8988T (cell line): ENCODE results near the gene GPRASP1.
A peak's percentile ranks its signal among the peaks of the same experiment; 100 is the strongest.
"Not testable (repeated sequence)": the region's sequence is repeated elsewhere in the genome, so short reads cannot be mapped to it uniquely, and the experiment has no call there.

Experiments used
- DNase-seq: peaks from one replicate; pipeline ENCODE4 v3.0.0; 2011

Gene GPRASP1, protein sequence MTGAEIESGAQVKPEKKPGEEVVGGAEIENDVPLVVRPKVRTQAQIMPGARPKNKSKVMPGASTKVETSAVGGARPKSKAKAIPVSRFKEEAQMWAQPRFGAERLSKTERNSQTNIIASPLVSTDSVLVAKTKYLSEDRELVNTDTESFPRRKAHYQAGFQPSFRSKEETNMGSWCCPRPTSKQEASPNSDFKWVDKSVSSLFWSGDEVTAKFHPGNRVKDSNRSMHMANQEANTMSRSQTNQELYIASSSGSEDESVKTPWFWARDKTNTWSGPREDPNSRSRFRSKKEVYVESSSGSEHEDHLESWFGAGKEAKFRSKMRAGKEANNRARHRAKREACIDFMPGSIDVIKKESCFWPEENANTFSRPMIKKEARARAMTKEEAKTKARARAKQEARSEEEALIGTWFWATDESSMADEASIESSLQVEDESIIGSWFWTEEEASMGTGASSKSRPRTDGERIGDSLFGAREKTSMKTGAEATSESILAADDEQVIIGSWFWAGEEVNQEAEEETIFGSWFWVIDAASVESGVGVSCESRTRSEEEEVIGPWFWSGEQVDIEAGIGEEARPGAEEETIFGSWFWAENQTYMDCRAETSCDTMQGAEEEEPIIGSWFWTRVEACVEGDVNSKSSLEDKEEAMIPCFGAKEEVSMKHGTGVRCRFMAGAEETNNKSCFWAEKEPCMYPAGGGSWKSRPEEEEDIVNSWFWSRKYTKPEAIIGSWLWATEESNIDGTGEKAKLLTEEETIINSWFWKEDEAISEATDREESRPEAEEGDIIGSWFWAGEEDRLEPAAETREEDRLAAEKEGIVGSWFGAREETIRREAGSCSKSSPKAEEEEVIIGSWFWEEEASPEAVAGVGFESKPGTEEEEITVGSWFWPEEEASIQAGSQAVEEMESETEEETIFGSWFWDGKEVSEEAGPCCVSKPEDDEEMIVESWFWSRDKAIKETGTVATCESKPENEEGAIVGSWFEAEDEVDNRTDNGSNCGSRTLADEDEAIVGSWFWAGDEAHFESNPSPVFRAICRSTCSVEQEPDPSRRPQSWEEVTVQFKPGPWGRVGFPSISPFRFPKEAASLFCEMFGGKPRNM (N-terminal part only)

DNA sequence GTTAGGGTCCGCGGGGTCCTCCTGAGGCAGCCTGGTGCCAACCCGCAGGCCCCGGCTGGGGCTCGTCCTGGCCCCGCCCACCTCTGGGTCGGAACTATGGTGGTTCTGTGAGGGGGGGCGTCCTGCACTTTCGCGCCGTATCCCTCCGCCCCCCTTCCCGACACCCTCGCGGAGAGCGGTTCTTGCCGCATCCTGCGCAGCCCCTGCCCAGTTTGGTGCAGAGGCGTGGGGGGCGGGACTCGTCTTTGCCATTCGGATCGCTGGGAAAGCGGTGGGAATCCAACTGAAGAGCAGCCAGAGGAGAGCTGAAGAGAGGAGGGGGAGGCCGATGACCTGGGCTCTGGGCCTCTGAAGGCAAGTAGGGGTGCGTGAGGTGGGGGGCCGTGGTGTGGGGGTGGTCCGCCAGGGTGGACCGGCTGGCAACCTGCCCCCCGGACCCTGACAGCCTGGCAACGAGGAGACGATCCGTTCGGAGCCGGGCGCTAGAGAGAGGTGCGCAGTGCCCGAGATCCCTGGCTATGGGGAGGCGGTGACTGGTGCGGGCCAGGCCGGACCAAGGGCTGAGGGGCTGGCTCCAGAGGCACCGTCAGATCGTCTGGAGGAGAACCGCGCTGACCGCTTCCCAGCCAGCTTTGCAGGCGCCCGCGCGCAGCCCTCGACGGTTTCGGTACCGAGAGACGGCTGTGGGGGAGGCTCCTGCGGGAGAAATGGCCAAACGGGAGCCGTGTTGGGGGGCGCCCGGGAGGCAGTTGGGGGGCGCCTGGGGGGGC is at the start of gene GPRASP1:
Gene GPRASP1, plus strand, starts transcription at position 242 of the 770 bp plus-strand sequence. CDS start 2,431 bp downstream, outside the sequence.
- no peak for DNase-seq

DNA sequence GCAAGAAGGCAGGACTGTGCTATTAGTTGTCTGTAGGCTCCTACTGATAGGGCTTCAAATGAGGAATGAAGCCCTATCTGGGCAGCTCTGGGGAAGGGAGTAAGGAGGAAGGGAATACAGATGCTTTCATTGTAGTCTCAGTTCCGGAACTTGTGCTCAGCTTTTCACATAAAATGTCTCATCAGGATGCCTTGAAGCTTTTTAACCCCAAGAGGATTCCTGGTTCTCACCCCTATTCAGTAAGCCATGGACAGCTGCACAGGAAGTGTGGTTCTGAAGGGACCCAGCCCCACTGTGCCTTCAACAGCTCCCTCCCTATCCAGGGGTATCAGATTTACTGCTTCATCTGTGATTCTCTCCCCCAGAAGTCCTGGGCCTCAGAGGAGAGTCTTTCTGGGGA is 47.0 kb upstream of the GPRASP1 start:
- no peak for DNase-seq

DNA sequence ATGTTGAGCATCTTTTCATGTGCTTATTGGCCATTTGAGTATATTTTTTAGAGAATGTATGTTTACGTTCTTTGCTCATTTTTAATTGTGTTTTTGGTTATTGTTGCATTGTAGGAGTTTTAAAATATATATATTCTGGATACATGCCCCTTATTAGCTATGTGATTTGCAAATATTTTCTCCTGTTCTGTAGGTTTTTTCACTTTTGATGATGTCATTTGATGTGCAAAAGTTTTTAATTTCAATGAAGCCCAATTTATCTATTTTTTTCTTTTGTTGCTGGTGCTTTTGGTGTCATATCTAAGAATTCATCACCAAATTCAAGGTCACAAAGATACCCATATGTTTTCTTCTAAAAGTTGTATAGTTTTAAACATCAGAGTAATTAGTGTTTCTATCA is 45.2 kb upstream of the GPRASP1 start:
- no peak for DNase-seq

DNA sequence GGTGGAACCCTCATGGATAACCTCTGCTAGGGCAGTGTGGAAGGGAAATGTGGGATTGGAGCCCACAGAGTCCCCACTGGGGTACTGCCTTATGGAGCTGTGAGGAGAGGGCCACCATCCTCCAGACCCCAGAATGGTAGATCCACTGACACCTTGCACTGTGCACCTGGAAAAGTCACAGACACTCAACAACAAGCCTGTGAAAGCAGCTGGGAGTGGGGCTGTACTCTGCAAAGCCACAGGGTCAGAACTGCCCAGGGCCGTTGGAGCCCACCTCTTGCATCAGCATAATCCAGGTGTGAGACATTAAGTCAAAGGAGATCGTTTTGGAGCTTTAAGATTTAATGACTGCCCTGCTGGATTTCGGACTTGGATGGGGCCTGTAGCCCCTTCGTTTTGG is 40.4 kb upstream of the GPRASP1 start:
- no peak for DNase-seq

DNA sequence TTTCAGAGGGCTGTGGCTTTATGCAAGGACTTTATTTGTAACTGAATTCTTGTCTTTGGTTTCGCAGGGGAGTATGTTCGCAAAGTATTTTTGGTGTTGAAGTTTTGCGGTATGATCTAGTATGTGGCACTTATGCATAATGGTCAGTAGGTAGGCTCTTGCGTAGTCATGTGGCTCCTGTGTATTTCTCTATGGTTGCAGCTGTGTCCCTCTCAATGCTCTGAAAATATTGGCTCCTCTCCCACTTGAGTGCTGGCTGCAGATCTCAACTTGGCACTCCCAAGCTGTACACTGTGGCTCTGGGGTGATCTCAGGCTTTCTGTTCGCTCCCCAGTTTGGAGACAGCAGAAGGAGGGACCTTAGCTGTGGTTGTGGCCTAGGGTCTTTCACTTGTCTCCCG is 27.2 kb upstream of the GPRASP1 start:
- DNase-seq = no peak

DNA sequence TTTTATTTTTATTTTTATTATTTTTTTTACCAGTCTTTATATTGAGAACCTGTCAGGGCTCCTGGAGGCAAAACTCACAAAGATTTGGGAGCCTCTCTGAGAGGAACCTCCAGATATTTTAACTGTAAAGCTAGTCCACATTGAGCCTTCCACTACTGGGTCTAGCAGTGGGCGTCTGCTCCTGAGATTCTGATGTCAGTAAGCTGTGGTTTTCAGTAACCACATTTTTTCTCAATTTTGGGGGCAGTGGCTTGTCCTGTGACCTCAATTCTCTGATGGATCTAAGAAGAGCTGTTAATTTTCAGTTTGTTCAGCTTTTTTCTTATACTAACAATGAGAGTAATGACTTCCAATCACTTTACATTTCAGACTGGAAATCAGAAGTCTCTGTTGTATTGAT is 23.6 kb upstream of the GPRASP1 start:
- DNase-seq = no peak

DNA sequence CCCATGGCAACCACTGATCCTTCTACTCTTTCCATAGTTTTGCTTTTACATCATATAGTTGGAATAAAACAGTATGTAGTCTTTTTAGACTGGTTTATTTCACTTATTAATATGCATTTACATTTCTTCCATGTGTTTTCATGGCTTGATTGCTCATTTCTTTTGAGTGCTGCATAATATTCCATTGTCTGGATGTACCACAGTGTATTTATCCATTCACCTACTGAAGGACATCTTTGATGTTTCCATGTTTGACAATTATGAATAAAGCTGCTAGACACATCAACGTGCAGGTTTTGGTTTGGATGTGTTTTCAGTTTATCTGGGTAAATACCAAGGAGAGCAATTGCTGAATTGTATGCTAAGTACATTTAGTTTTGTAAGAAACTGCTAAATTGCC is 13.7 kb upstream of the GPRASP1 start:
- no peak for DNase-seq

DNA sequence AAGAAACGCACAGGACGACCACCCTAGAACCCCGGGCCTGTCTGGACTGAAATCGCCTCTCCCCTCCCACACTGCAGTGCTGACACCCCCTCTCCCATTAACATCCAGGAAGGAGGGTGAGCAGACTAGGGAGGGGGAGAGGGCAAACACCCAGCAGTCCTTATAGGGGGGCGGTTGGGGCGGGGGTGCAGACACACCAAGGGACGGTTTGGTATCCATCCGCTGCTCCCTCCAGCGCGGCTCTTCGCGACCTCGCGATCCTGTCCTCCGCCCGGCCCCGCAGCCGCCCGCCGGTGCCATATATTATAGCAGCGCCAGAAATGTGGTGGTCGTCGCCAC is 411 bp upstream of the GPRASP1 start:
- DNase-seq = no peak

DNA sequence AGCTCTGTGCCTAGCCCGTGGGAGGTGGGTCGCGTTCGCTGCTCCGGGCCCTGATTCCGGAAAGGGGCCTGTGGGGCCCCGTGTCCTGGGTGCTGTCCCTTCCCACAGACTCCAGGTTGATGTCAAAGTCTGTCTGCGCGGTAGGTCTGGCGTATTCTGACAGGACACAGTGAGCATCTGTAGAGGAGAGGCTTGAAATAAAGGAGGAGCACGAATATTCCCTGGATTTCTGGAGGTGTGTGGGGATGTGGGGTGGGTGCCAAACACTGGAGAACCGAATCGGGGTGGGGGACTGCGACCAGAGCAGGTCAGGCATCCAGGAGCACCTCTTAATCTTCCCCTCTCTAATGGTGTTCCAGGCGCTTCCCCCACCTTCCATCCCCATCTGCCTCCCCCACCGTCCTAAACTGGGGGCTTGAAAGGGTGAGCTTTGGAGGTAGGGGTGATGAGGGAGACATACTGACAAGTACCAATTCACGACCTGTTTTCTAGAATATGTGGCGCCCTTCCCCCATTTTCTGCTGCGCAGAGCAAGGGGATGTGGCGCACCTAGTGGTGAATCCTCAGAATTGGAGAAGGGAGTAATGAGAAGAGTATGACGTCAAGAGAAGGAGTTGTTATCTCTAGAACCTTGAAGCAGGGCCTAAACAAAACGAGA is 877 bp downstream of the GPRASP1 start:
- DNase-seq = no peak

DNA sequence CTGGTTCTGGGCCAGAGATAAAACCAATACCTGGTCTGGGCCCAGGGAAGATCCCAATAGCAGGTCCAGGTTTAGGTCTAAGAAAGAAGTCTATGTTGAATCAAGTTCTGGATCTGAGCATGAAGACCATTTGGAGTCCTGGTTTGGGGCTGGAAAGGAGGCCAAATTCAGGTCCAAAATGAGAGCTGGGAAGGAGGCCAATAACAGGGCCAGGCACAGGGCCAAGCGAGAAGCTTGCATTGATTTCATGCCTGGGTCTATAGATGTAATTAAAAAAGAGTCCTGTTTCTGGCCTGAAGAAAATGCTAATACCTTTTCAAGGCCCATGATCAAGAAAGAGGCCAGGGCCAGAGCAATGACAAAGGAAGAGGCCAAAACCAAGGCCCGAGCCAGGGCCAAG is 3.4 kb downstream of the GPRASP1 start:
- no peak for DNase-seq

DNA sequence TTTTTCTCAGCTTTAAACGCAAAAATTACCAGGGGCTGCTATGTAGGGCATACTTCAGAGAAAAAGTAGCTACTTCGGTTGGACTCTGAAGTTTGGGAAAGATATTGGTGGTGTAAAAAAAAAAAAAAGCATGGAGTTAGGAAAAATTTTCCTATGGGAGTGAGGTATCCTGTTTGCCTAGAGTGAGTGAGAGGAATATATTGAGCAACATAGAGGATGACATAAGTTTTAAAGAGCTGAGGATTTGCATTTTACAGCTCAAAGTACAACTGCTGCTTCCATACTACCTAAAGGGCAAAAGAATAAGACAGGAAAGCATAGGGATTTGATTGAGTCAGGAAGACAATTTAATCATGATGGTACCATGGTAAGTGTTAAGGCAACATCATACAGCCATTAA is 7.3 kb downstream of the GPRASP1 start:
- DNase-seq = no peak

DNA sequence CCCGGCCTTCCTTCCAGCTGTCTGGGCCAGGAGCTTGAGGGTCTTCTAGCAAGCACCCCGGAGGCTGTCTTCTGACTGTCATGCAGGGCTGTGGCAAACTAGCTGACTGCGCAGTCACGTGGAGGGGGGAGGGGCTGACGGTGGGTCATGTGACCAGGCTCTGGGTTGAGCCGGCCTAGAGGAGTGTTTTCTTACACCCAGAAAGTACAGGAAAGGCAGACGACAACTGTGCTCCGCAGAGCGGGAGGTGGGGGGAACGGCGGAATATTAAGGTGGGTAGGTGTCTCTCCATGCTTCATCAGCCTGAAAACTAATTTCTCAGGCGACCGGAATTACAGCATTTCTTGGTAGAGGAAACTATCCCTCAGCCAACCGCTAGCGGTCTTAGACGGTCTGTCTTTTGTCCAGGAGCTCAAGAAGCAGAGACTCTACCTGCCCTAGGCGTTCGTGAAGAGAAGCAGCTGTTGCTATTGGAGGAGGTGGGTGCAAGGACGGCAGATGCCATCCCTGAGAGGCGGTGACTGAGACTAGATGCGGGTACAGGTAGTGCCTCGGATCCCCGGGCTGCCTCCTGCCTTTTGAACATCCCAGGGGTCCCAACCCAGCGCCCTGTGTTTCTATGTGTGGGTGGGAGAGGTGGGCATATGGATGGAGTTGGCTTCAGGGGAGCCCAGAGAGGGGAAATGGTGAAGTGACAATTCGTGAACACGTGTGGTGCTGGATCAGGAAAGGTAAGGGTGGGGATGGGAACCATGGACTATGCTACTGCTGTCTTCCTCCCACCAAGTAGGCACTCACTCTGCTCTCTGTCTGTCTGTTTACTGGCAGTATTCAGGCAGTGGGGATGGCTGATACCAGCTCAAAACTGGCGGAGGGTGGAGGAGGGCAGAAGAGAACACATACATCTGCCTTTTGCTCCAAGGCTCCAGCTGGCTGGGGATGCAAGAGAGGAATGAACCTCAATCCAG is 8.8 kb downstream of the GPRASP1 start:
- DNase-seq = peak; percentile 48

DNA sequence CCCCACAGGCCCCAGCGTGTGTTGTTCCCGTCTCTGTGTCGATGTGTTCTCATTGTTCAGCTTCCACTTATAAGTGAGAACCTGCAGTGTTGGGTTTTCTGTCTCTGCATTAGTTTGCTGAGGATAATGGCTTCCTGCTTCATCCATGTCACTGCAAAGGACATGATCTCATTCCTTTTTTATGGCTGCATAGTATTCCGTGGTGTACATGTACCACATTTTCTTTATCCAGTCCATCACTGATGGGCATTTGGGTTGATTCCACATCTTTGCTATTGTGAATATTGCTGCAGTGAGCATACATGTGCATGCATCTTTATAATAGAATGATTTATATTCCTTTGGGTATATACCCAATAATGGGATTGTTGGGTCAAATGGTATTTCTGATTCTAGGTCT is 12.5 kb downstream of the GPRASP1 start:
- DNase-seq = not testable (repeated sequence)

DNA sequence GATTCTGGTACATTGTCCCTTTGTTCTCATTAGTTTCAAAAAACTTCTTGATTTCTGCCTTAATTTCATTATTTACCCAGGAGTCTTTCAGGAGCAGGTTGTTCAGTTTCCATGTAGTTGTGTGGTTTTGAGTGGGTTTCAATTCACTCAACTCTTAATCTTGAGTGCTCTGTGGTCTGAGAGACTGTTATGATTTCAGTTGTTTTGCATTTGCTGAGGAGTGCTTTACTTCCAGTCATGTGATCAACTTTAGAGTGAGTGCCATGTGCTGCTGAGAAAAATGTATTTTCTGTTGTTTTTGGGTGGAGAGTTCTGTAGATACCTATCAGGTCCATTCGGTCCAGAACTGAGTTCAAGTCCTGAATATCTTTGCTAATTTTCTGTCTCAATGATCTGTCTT is 15.8 kb downstream of the GPRASP1 start:
- DNase-seq = not testable (repeated sequence)

DNA sequence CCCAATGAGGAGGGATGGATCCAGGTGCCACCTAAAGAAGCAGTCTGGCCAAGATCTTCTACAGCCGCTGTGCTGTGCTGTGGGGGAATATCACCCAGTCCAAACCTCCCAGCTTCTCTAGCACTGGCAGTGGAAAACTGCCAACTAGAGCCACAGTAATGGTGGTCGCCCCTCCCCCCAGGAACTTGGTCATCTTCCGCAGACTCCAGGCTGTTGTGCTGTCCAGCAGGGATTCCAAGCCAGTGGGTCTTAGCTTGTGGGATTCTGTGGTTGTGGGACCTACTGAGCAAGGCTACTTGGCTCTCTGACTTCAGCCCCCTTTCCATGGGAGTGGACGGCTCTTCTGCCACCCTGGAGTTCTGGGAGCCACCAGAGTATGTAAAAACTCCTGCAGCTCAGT is 18.2 kb downstream of the GPRASP1 start:
- no peak for DNase-seq

DNA sequence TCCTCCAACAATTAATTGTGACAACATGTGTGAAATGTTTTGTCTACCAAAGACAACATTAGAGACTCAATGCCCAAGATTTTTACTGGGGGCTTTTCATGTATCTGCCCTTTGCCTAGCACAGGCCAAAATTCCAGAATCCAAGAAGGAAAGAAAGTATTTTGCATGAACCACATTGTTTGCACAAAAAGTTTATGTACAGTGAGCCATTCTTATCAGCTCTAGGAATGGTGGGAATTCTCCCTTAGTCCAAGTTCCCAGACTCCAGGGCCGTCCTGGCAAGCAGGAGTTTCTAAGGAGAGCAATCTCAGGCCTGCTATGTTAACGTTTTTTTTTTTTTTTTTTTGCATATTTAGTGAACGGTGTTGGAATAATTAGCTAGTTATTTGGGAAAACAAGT is 21.6 kb downstream of the GPRASP1 start:
- no peak for DNase-seq

DNA sequence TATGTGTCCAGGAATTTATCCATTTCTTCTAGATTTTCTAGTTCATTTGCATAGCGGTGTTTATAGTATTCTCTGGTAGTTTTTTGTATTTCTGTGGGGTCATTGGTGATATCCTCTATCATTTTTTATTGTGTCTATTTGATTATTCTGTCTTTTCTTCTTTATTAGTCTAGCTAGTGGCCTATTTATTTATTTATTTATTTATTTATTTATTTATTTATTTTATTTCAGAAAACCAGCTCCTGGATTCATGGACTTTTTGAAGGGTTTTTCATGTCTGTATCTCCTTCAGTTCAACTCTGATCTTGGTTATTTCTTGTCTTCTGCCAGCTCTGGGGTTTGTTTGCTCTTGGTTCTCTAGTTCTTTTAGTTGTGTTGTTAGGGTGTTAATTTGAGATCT is 26.2 kb downstream of the GPRASP1 start:
- DNase-seq = not testable (repeated sequence)

DNA sequence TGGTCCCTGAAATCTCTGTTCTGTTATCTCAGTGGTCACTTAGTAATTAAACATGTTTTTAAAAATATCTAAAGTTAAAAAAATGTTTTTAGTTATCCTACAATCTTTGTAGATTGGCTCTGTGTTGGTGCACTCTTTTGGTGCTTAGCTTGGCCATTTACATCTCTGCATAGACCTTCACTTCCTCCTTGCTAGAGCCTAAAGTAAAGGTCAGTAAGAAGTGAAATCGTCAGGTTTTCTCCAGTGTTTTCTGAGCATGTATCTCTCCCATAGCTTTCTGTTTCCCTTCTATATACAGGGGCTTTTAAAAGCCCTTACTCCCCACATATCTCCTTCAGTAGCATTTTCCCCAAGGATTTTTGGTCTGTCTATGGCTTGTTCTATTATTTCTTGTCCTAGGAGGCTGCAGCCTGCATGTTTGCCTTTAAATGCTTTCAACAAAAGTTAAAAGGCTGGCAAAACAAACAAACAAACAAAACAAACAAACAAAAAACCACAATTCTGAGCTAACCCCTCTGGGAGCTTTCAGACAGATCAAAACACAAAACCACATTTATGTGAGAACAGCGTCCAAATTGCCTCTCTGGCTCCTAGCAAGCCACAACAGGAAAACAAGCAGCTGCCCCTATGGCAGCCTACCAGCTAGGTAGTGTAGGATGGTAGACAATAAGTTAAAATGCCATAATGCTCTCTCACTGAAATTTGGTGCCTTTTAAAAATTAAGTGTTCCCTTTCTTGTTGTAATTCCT is 33.7 kb downstream of the GPRASP1 start:
- DNase-seq = no peak

DNA sequence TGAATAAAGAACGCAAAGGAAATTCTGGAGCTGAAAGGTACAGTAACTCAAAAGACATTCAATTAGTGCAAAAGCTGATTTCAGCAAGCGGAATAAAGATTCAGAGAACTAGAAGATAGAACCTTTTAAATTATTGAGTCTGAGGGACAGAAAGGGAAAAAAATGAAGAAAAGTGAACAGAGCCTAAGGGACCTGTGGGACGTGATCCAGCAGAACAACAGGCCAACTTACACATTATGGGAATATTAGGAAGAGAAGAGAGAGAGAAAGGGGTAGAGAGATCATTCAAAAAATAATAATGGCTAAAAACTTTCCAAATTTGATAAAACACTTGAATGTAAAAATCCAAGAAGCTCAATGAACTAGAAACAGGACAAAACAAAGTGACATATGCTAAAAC is 43.5 kb downstream of the GPRASP1 start:
- no peak for DNase-seq

DNA sequence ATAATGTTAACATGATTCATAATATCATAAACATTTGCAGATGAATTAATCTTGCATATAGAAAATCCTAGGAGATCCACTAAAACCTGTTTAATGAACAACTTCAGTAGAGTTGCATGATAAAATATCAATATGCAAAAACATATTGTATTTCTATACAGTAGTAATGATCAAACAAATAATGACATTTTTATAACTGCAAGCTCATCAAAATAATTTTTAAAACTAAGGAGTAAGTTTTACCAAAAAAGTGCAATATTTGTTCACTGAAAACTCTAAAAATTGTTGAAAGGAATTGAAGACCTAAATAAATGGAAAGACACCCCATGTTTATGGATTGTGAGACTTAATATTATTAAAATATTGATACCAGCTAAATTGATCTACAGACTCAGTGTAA is 45.0 kb downstream of the GPRASP1 start:
- DNase-seq = no peak
